Measurements from ENCODE around the gene GCLC.

GCLC gene

GRCh38 chr6:53461696-53462095 lies 83.2 kb downstream of the GCLC start:
- no peak for FAIRE-seq
- no peak for DNase-seq (ENCODE audit: extremely low spot score, insufficient read length, low read depth)

- peak; percentile 51 for FAIRE-seq
- DNase-seq (ENCODE audit: extremely low spot score, insufficient read length, low read depth), result no peak
These were observed 83.8 kb downstream of the GCLC start for GRCh38 chr6:53461041-53461656.

GRCh38 chr6:53458105-53458866 lies 86.6 kb downstream of the GCLC start:
- FAIRE-seq, result peak; percentile 12
- no peak for DNase-seq (ENCODE audit: extremely low spot score, insufficient read length, low read depth)

GRCh38 chr6:53456809-53457208 lies 88.1 kb downstream of the GCLC start:
- no peak for FAIRE-seq
- DNase-seq (ENCODE audit: extremely low spot score, insufficient read length, low read depth), result no peak

GRCh38 chr6:53455678-53456077 lies 89.2 kb downstream of the GCLC start:
- DNase-seq (ENCODE audit: extremely low spot score, insufficient read length, low read depth), result no peak
- FAIRE-seq, result no peak

- DNase-seq (ENCODE audit: extremely low spot score, insufficient read length, low read depth) (no peak), FAIRE-seq (no peak)
These were observed 93.7 kb downstream of the GCLC start for GRCh38 chr6:53451165-53451564.

GRCh38 chr6:53447865-53448264 lies 97.0 kb downstream of the GCLC start:
- no peak for DNase-seq (ENCODE audit: extremely low spot score, insufficient read length, low read depth)
- no peak for FAIRE-seq

Data from GM18507 (cell line).